AG09309 (cell line): ENCODE results near the gene PCNX2.

Experiments
- DNase-seq: peaks from one replicate; pipeline ENCODE4 v3.0.0-alpha.2; 2010; ENCODE audit warnings: low read depth
- H3K4me3 ChIP-seq: 2 replicates; pipeline ENCODE4 v1.5.1; 2011; ENCODE audit warnings: mild to moderate bottlenecking, low read depth, low read length, moderate library complexity; ENCODE audit not compliant: control insufficient read depth
- CTCF ChIP-seq: IDR thresholded peaks from 2 replicates; pipeline ENCODE4 v1.5.1; 2011; ENCODE audit warnings: mild to moderate bottlenecking, low read depth, low read length, inconsistent platforms; ENCODE audit not compliant: insufficient read depth, control insufficient read depth; ENCODE audit errors: missing control alignments

PCNX2 gene

GRCh38 chr1:232965912-232966217 lies 329.7 kb downstream of the PCNX2 start:
- no peak overlapping the region for H3K4me3 ChIP-seq
- TF ChIP-seq CTCF, result no peak
- no peak for DNase-seq

GRCh38 chr1:232965124-232965911 lies 330.2 kb downstream of the PCNX2 start:
- no peak for TF ChIP-seq CTCF
- no peak overlapping the region for H3K4me3 ChIP-seq
- DNase-seq, result no peak

DNA sequence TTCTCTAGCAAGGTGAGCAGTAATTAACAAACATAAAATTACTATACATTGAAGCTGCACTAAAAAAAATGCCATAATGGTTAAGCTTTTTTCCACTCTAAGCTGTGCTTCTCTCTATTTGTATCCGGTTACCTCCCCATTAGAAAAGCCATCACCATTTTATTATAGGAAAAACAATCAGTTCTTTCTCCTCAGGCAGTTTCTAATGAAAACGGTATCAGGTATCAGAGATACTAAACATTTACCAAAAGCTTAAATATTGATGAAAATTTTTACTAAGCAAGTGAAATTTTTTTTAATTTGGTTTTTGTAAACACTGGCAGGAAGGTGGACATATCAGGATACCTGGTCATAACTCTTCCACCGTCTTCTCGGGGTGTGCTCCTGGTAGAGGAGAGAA lies 330.9 kb downstream of the PCNX2 start:
- no peak for DNase-seq
- no peak overlapping the region for H3K4me3 ChIP-seq
- TF ChIP-seq CTCF, result no peak

GRCh38 chr1:232962761-232963745 lies 332.5 kb downstream of the PCNX2 start:
- DNase-seq, result no peak
- no peak overlapping the region for H3K4me3 ChIP-seq
- TF ChIP-seq CTCF, result no peak

DNA sequence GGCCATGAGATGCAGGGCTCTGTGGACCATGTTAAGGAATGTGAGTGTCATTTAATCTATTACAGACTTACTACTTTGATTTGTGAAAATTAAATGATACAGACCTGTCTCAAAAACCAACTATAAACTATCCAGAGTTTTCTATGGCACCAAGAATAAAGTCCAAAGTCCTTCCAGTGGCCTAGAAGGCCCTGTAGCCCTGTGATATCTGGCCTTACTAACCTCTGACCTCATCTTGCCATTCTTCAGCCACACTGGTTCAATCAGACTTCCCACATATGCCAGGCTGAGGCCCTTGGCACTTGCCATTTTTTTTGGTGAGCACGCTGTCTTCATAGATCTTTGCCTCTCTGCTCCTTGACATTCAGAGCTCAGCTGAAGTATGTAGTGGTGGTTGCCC lies 337.5 kb downstream of the PCNX2 start:
- TF ChIP-seq CTCF, result no peak
- DNase-seq, result no peak
- no peak overlapping the region for H3K4me3 ChIP-seq

GRCh38 chr1:232956081-232956480 lies 339.4 kb downstream of the PCNX2 start:
- TF ChIP-seq CTCF, result no peak
- DNase-seq, result no peak
- no peak overlapping the region for H3K4me3 ChIP-seq
